ENCODE data around the gene XIRP1.

GRCh38 chr3:39138804-39139415 lies 53.5 kb downstream of the XIRP1 start:
- no peak for TF ChIP-seq POLR2AphosphoS5 (IDR thresholded peaks at IDR 0.05; ENCODE audit: low read depth, low read length)
- TF ChIP-seq REST (IDR thresholded peaks at IDR 0.05; ENCODE audit: insufficient read depth in 1 of 2, low read depth in 2 of 2, low read length in 2 of 2), result no peak
- no peak for TF ChIP-seq TAF1 (IDR thresholded peaks at IDR 0.05; ENCODE audit: borderline replicate concordance, insufficient read depth, low read length)
- no peak for TF ChIP-seq SIN3A (IDR thresholded peaks at IDR 0.05; ENCODE audit: borderline replicate concordance, insufficient read depth, low read length)
- TF ChIP-seq FOXP2 (optimal IDR thresholded peaks at IDR 0.05; ENCODE audit: borderline replicate concordance, extremely low read depth, extremely low read length, insufficient read depth), result no peak

Data from PFSK-1 (cell line).